ENCODE results near the gene FLNB.
"Not testable (repeated sequence)": the region's sequence is repeated elsewhere in the genome, so short reads cannot be mapped to it uniquely, and the experiment has no call there.

Gene FLNB

DNA sequence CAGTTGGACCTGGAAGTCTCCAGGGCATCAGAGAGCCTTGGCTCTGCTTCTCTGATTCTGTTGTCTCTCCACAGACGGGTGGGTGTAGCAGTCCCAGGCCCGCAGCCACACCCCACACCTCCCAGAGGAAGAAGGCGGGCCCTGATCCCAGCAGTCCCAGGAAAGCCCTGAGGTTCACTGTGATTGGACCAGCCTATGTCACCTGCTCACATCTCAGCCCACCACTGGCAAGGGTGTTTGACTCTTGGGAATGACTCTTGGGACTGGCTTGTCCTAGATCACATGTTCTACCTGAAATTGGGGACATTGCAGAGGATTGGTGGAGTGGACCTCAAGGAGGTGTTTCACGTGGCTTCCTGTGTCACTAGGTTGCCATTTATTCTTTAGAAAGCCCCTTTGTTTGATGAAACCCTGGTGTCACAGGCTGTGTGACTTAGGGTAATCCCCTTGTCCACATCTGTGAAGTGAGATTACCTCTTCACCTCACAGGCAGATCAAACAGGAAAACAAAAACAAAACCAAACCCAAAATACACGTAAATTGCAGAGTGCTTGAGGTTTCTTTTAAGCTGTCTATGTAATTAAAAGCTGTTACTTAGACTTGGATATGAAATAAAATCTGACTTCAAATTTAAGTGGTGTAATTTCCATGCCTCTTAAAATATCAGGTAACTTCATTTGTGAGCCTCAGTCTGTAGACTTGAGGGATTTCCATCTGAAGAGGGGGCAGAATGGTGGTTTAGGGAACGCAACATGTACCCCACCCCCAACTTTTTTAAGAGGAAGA lies 26.7 kb downstream of the FLNB start:
- no peak for DNase-seq

DNA sequence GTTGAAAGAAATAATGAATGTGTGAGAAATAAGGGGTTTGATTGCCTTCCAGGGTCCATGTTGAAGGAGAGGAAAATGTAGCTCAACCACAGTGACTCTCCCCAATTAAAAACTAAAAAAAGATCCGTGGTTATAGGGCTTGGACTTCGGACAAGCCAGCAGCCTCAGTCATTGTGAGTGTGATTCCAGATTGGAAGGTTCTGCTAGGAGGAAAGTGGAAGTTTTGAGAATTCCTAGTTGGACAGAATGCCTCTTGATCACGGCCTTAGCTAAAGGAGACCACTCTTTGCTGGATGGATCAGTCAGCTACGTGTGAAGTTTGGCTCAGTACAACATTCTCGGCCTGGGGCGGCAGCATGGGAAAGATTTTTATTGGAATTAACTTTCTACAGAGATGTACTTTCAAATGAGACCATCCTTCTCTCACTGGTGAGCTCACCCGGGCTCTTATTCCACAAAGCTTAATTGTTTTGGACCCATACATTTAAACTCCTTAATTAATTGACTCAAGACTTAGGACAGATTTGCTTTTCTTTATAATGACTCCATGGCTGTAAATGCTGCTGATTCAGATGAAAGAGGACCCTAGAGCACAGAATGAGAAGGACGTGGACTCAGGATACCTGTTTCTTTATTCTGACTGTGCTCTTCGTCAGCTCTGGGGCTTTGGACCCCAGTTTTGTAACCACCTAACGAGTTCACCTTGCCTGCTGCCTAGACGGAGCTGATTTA lies 27.5 kb downstream of the FLNB start:
- no peak for DNase-seq

DNA sequence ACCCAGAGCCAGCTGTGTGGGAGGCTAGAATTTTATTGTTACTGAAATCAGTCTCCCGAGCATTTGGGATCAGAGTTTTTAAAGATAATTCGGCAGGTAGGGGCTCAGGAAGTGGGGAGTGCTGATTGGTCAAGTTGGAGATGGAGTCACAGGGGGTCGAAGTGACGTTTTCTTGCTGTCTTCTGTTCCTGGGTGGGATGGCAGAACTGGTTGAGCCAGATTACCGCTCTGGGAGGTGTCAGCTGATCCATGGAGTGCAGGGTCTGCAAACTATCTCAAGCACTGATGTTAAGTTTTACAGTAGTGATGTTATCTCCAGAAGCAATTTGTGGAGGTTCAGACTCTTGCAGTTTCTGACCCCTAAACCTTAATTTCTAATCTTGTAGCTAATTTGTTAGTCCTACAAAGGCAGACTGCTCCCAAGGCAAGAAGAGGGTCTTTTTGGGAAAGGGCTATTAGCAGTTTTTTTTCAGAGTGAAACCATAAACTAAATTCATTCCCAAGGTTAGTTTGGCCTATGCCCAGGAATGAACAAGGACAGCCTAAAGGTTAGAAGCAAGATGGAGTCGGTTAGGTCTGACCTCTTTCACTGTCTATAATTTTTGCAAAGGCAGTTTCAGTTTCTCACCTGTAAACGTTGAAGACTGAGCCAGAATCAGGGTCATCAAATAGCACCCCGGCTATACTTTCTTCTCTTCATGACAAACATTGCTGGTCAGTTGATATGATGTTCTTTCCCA lies 28.2 kb downstream of the FLNB start:
- DNase-seq = no peak

DNA sequence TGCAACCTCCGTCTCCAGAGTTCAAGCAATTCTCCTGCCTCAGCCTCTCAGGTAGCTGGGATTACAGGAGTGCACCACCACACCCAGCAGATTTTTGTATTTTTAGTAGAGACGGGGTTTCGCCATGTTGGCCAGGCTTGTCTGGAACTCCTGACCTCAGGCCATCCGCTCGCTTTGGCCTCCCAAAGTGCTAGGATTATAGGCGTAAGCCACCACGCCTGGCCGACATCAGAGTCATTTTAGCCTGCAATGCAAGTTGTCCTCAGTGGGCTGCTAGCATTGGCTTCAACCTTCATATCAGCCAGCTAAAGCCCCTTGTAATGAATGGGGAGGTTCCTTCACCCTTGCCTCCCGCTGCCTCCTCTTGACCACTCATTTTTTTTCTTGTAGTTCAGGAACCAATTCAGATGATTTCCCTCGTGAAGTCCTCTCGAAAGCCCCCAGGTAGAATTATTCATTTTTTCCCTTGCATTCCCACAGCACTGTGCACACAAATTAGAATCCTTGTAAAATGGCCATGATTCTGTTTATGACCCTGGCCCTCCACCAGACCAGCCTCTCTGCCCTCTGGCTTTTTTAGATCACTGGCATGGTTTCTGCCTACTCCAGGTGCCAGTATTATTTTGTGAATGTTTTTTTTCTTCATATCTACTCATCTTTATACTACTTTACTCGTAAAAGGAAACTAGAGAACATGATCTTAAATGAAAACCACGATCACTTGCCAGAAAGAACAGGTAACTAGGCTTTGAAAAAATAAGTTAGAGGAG lies 29.1 kb downstream of the FLNB start:
- DNase-seq = no peak

DNA sequence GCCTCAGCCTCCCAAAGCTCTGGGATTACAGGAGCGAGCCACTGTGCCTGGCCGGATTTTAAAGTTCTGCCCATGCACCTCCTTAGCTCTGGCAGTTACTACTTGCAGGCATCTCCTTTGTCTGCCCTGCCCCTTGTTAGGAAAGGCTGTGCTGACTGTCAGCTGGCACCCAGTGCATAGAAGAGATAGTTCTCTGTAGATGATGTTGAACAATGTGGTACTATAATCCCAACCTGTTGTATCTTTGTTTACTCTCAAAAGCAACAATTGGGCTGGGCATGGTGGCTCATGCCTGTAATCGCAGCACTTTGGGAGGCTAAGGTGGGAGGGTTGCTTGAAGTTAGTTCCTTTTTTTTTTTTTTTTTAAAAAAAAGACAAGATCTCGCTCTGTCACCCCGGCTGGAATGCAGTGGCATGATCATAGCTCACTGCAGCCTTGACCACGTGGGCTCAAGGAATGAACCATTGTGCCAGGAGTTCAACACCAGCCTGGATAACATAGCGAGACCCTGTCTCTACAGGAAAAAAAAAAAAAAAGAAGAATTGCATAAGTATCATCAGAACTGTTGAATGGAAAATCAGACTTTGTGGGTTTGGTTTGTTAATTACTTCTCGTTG lies 30.6 kb downstream of the FLNB start:
- no peak for DNase-seq

DNA sequence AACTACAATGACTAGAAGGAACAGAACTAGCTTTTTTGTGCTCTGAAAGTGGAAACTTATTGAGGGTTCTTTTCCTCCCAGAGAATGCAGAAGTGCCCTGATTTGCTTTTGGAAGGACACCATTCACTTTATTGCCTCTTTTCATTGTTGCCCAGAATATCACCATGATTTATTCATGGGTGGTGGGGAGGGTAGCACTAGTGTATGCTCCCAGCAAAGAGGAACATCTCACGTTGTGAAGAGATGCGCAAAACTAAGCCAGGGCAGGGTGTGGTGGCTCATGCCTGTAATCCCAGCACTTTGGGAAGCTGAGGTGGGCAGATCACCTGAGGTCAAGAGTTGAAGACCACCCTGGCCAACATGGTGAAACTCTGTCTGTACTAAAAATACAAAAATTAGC lies 31.4 kb downstream of the FLNB start:
- no peak for DNase-seq

DNA sequence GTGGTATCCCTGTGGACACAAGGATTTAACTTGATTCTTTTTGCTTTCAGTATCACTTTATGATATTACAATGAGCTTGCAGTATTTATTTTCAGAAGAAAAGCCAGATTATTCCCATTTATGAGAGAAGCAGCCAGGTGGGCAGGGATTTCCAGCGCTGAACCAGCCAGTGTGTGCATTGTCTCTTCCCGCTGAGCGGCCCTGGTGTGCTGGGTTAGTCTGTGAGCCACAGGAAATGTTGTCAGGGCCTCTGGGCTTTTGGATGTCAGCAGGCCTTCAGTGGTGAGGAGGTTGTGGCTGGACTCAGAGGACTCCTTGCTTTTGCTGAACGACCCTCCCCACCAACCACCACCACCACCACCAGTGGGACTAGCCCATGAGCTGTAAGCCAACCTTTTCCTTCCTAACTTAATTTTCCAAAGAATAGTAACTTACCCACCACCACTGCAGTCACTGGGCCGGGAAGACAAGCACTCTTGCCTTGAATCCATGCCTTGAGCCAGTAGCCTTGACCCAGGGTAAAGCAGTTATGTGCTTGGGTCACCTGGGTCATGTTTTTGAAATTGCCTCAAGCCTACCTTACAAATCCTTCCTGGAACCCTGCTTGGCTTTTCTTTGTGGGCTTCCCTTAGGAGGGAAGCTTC lies 33.1 kb downstream of the FLNB start:
- no peak for DNase-seq

DNA sequence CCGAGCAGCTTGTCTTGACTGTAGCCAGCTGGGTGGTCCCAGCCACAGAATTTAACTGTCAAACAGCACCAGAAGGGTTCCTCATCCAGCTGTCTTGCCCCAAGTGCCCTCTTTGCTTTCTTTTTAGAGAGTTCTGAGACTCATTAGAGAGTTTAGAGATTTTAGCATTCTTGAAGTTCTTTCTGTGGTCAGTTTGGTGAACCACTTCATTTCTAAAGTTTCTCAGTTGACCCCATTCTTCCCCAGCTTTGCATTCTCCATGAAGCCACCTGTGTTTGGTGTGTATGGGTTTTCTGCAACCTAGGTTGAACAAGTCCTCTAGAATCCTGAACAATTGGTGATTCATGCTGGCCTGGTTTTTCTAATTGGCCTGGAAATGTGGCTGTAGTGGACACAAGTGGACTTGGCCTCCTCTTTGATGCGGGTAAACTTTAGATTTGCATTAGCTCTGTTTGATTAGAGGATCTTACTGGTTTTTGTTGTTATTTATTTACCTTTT lies 33.7 kb downstream of the FLNB start:
- no peak for DNase-seq

DNA sequence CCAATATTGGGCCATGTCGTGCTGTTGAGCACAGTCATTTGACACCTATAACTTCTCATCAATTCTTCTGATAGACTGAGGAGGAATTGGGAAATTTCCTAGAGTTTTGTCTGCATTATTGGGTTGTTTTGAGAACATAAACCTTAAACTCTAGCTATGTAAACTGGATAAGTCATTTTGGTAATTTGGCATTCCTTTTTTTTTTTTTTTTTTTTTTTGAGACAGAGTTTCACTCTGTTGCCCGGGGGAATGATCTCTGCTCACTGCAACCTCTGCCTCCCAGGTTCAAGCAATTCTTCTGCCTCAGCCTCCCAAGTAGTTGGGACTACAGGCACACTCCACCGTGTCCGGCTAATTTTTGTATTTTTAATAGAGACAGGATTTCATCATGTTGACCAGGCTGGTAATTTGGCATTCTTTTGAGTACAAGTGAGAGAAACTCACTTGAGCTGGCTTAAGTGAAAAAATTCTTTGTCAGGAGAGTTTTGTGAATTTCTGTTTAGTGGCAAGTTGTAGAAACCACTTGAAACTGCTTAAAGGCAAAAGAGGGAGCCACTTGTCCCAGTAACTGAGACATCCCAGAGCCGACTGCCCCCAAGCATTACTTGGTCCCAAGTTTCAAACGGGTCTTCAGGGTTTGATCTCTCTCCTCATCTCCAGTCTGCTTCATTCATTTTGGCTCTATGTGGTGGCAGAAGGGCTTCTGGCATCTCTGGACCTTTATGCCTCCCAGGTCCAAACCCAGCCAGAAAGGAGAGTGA lies 34.9 kb downstream of the FLNB start:
- DNase-seq = no peak

DNA sequence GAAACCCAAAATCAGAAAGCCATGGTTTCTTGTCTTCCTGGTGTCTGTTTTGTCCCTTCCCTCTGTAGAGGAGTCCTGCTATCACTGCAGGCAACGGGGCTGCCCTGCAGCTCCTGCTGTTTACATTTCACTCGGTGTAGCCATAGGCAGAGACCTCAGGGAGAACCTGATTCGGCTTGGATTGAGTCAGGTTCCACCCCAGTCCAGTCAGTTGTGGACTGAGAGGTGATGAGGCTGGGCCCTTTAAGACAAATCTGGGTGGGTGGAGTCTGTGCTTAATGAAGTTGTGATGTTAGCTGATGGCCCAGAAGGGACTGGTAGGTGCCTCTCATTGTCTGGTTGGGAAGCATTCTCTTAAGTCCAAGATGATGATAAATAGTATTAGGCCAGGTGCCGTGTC lies 35.7 kb downstream of the FLNB start:
- no peak for DNase-seq

DNA sequence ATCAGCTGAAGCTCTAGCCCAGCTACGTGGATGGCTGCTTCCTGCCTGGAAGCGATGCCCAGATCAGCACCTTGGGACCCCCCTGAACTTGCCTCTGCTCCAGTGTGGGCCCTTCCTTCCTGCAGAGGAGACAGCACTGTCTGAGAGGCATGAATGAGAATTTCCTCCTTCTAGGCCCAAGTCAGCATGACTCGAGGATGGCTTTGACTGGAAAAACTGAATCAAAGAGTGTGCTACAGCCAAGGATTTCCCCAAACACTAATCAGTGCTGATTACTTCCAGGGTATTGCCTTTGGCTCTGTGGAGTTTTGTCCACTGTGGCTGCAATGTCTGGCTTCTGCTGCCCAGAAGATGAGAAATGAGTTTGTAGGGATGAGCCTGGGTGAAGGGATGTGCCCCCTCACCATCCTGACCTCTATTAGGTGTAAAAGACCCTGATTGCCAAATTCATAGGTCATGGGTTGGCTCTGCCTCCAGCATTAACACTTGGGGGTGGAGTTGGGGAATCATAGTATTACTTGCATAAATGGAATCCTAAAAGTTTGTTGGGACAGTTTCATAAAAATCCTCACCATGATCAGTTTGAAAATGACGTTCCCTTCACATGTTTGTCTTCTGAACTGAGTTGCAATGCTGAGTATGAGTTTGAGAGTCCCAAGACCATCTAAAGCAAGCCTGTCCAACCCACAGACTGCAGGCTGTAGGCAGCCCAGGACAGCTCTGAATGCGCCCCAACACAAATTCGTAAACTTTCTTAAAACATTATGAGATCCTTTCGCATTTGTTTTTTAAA lies 36.7 kb downstream of the FLNB start:
- DNase-seq = no peak

DNA sequence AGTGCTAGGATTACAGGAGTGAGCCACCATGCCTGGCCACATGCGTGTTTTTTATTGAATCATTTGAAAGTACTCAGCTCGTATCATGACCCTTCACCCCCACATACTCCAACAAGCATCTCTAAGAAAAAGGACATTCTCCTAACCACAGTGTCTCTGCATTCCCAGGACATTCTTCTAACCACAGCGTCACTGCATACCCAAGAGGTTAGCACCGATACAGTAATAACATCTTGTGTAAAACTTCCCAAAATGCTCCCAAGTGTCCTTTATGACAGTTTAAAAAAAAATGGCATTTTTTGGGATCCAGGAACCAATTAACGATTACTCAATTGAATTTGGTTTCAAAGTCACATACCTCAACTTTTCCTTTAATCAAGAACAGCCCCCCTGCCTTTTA lies 39.6 kb downstream of the FLNB start:
- DNase-seq = no peak

DNA sequence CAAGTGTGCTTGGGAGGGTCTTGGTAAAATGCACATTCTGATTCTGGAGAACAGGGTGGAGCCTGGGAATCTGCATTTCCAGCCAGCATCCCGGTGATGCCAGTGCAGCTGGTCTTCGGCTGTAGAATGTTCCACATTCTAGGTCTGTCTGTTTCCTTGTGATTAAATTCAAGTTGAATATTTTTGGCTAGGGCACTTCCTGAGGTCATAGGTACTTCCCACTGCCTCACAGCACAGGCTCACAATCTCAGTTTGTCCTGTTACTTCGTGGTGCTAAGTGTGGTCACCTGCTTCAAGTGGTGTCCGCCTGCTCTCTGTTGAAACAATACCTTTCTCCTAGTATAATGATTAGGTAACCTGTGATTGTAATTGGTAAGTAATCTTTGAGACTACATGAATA lies 40.1 kb downstream of the FLNB start:
- no peak for DNase-seq

DNA sequence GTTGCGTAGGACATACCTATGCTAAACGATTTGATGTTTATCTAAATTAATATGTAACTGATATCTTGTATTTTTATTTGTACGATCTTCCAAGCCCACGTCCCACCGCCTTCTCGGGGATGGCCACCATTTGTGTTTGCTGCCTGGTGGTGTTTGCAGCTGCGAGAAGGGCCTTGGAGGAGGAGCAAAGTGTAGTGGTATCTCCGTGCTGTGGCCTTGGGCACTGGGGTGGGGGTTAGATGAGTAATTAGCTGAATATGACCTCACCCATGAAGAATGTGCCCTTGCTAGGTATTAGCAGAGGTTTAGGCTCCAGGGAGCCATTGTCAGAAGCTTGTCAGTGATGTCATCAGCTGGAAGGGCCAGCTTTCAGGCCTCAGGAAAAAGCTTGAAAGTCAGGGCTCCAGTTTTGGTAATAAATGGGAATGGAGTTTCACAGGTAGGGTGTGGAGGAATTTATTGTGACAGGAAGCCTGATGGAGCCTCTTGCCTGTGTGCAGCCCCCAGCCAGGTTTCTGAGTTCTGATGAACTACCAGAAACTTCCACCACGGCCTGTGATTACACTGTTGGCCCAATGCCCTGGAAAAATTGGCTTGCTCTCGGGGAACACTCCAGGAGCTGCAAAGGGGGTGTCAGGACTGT lies 41.0 kb downstream of the FLNB start:
- peak; percentile 45 for DNase-seq

DNA sequence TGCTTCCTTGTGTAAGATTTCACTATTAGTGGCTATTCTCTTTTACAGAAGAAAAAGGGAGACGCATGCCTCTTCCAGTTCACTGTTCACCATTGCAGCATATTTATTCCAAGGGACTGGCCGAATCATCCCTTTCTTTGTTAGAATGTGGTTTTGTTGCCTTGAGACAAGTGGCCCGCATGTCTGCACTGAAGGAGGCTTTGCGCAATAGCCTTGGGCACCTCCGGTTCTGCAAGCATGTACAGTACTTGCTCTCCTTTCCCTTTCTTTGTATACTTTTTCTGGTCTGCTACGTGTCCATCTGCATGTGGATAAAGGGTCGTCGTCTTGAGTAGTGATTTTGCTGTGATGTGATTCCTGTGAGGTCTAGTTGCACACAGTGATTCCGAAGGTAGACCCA lies 43.0 kb downstream of the FLNB start:
- no peak for DNase-seq

DNA sequence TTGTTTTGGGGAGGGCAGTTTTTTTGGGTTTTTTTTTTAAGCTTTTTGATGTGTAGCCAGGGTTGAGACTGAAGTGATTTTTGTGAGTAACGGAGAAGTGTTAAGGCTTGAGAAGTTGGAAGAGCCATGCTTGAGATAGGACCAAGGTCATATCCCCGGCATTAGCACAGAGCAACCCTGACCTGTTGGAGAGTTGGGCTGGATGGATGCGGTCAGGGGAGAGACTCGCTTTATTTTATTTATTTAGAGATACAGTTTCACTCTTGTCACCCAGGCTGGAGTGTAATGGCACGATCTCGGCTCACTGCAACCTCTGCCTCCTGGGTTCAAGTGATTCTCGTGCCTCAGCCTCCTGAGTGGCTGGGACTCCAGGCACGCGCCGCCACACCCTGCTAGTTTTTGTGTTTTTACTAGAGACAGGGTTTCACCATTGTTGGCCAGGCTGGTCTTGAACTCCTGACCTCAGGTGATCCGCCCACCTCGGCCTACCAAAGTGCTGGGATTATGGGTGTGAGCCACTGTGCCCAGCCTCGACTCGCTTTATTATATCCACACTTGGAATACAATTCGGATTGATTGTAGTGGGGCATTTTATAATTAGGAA lies 43.5 kb downstream of the FLNB start:
- not testable (repeated sequence) for DNase-seq

DNA sequence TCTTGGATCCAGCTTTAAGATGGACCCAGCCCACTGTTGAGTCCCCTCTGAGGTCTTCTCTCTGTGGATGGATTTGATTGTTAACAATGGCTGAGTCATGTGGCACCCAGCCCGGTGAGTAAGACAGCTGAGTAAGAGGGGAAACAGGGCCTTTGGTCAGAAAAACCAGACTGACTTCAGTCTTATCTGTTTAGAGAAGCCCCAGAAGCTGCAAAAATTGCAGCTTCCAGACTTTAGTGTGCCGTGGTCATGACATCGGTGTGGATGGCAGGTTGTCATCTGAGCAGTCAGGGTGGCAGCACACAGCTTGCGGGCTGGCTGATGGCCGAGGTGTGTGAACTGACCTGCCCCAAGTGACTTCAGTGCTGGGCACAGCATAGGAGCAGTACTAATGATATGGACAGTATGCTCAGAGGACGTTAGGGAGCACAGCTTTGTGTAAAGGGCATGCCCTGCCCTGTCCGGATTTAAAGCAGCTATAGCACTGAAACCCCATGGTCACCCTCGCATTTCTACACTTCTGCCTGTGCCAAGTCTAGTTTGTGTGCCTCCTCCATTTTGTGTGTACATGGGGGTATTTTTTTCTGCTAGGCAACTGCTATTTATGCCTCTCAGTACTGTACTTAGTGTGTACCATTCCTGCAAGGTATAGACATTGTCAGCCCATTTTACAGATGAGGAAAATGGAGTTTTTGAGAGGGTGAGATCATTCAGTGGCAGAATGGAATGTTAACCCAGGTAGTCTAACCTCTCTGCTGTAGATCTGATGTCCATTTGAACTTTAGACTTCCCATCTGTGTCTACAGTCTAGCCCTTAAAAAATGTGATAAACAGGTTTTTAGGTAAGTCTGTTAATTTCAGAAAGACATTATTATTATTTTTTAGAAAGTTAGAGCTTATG lies 44.4 kb downstream of the FLNB start:
- no peak for DNase-seq

DNA sequence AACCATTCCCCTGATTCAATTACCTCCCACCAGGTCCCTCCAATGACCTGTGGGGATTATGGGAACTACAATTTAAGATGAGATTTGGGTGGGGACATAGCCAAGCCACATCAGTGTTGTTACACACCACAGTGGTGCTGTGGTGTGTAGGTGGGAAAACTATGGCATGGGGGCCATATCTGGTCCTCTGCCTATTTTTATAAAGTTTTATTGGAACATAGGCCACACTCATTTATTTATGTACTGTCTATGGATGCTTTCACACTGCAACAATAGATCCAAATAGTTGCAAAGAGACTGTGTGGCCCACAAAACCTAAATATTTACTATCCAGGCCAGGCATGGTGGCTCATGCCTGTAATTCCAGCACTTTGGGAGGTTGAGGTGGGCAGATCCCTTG lies 46.4 kb downstream of the FLNB start:
- no peak for DNase-seq
